NCI-H446 (cell line): Measurements from ENCODE around the gene CBFA2T2.

Experiments
- DNase-seq, 2 experiments: peaks; one replicate each; lab custom pipeline; 2025; lab: John Stamatoyannopoulos, UW

The CBFA2T2 gene

DNA sequence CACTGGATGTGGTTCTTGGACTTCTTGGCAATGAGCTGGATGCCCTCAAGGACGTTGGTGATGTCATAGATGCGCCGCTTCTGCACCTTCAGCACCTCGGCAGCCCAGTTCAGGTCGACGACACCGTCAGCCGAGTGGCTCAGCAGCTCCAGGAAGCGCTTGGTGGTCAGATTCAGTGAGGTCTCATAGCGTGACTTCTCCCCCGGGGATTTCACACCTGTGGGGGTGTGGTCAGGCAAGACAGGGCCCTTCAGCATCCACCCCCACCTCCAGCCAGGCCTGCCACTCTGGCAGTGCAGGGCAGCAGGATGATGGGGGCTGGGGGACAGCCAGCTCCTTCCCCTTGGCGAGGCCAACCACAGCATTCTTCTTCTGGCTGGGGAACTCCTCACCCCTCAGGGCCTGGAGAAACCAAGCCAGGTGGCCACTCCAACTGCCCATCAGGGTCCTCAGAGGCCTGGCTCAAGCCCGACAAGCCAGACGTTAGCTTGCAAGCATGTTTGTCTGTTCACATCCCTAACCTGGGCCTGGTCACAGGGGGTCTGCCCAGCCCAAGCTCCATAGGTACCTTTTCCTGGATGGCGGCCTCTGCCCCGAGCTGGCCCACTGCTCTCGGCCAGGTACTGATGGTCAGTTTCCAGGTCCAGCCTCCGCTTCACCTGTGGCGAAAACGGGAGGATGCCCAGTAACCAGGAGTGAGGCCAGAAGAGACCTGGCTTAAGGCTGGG, 190.0 kb downstream of the CBFA2T2 start:
- DNase-seq: no peak

DNA sequence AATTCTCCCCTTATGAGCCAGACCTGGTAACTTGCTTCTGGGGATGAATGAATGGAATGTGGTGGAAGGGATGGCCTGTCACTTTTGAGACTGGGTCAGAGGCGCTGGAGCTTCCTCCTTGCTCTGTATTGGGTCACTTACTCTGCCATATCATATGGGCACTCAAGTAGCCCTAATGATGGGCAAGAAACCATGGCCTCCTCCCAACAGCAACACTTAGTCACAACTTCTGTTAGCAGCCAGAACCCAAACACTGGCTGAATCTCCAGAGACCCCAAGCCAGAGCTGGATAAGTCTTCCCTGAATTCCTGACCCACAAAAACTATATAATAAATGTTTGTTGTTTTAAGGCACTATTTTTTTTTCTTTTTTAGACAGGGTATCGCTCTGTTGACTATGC, 190.8 kb downstream of the CBFA2T2 start:
- no peak for DNase-seq

DNA sequence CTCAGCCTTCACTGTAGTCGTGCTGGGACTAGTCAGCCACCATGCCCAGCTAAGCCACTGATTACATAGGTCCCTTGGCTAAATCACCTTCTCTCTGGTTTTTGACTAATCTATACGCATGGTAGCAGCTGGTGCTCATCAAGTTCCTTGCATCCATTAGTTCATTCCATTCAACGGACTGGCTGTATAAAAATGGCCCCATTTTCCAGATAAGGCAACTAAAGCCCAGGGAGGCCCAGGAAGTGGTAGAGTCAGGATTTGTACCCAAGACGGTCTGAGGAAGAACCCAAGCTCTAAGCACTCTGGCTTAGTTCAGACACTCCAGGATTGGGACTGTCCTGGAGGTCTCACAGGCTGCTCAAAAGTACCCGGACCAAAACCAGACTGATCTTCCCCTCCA, 191.4 kb downstream of the CBFA2T2 start:
- no peak for DNase-seq

DNA sequence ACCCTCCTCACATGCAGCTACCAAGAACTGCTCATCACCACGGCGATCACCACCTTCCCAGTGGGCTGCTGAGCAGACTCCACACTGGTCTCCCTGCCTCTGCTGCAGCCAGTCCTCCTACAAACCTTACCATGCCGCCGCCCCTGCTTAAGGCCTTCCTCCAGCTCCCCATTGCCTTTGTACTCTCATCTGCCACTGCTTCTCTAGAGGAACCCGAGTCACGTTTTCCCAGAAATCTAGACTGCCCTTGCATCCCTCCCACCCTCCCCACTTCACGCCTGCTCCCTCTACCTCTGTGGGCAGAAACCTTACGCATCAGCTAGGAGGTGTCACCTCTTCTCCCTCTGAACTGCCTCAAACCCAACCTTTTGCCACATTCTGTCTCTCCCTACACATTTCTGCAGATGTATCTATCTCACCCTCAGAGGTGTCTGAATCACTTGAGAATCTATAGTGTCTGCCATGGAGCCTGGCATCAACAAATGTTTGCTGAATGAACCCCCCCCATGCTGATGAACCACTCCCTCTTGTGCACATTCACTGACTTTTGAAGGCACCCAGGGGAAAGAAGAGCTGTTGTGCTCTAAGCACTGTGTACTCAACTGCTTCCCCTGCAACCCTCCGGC, 191.9 kb downstream of the CBFA2T2 start:
- no peak for DNase-seq

DNA sequence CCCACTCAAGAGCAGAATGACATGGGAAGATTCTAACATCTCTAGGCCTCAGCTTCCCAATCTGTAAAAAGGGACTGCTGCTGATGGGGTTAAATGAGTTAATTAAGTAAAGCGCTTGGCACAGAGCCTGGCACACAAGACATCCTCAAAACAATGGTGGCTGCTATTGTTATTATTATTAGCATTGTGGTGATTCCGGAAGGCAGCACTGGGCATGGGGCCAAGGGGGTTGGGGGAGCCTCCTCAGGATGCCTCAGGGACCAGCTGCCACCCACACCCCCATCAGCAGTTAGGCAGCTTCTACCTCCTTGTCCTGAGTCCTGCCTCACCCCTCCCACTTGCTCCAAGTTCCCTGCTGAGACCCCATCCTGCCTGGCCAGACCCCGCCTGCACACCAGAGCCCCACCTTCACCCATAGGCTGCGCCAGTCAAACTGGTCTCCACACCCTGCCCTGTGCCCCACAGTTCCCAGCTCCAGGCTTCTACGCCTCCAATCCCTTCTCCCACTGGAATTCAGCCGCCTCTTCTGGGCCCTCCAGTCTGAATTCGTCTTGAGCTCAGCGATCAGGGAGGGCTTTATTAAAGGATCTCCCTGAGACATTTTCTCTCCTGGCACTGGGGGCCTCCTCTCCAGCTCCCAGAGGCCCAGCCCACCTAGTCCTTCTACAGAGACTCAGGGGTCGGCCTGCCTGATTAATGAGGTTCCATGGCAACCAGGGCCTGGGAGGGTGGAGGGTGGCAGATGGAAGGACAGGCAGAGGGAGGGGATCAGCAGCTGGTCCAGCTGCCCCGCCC, 194.8 kb downstream of the CBFA2T2 start:
- DNase-seq: peak; percentile 50 to 70

DNA sequence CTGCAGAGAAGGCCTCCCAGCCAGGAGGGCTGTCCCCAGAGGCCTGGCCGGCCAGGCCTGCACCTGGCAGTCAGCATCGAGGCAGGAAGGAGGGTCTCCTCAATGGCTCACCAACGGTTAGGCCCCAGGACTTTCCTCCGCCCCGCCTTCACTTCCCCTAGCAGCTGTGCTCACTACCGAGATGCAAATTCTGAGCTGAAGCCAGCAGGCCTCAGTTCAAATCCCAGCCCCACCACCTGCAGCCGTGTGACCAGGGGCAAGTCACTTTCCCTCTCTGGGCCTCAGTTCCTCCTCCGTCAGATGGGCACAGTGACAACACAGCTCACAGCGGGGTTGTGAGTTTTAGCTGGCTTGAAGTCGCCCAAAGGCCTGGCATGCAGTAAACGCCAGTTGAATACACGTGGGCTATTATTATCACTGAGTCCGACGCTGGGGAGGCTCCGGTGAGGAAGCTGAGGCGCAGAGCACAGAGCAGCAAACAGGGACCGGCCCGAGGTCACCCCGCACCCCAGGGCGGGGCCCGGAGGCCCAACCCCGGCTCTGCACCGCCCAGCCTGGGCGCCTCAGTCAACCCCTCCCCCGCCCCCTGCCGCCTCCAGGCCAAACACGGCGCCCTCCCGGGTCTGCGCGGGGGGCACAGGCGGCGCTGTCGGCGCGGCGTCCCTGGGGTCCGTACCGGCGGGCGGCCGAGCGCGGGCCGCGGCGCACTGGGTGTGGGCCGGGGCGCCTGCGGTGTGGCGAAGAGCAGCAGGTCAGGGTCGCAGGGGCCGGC, 195.6 kb downstream of the CBFA2T2 start:
- peak; percentile 20 to 82 for DNase-seq

DNA sequence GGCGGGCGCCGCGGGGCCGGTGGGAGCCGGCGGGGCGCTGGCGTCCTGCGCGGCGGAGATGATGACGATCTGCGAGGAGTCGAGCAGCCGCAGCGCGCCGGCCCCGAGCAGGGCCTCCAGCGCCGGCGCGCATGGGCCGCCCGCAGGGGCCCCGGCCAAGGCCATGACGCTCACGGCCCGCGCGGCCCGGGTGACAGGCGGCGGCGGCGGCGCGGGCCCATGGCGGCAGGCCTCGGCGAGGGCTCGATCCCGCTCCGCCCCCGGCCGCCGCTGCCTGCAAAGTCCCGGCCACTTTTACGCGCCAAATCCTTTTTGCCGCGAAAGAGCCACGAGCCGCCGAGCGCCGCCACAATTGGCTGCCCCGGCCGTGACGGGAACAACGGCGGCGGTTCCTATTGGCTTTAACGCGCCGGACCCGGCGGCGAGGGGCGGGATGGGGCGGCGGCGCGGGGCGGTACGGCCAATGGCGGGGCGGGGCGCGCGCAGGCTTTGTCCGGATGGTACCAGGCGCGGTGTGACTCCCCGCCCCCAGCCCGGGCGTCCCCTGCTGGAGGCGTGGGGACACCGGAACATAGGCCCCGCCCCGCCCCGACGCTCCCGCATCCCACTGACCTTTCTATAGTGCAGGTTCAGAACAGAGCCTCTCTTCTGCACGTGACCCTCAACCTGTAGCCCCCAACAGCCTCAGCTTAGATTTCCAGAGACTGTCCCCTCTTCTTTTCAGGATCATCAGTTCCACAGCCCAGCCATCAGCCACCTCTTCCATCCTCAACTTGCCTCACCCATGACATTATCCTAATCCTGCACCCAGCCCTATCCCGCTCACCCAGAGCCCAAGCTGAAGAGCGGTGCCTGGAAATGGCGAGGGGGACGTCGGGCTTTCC, 196.4 kb downstream of the CBFA2T2 start, which contains the start of gene E2F1:
TSS of gene E2F1 (minus strand) at position 286 of the 884 bp plus-strand sequence. CDS start at position 165, 121 bp downstream.
- DNase-seq: peak; percentile 92 to 98

DNA sequence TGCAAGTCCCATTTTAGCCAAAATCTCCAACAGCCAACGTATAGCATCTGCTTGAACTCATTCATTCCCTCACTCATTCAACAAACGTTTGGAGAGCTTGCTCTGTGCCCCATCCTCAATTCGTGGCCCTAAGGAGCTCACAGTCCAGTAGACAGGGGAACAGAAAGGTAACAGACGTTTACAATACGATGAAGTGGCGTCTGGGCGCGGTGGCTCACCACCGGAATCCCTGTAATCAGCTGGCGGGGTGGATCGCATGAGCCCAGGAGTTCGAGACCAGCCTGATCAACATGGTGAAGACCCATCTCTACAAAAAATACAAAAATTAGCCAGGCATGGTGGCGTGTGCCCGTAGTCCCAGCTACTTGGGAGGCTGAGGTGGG, 197.1 kb downstream of the CBFA2T2 start:
- no peak for DNase-seq

DNA sequence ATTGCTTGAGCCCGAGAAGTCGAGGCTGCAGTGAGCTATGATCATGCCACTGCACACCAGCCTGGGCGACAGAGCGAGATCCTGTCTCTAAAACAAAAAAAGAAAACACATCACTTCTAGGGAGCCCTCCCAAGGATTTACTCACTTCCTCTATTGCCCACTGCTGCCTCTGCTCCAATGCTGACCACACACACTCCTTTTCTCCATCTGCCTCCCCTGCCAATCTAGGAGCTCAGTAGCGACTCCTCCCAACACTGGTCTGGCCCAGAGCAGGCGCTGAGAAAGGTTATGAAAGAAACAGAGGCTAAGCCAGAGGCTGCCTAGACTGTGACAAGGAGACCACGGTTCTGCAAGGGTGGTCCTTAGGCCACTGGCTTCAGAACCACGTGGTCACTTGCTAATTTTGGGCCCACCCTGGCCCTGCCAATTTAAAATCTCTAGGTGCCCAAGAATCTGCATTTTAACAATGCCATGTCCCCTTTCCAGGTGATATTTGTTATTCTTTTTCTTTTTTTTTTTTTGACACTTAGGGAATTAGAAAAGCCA, 197.5 kb downstream of the CBFA2T2 start:
- no peak for DNase-seq

DNA sequence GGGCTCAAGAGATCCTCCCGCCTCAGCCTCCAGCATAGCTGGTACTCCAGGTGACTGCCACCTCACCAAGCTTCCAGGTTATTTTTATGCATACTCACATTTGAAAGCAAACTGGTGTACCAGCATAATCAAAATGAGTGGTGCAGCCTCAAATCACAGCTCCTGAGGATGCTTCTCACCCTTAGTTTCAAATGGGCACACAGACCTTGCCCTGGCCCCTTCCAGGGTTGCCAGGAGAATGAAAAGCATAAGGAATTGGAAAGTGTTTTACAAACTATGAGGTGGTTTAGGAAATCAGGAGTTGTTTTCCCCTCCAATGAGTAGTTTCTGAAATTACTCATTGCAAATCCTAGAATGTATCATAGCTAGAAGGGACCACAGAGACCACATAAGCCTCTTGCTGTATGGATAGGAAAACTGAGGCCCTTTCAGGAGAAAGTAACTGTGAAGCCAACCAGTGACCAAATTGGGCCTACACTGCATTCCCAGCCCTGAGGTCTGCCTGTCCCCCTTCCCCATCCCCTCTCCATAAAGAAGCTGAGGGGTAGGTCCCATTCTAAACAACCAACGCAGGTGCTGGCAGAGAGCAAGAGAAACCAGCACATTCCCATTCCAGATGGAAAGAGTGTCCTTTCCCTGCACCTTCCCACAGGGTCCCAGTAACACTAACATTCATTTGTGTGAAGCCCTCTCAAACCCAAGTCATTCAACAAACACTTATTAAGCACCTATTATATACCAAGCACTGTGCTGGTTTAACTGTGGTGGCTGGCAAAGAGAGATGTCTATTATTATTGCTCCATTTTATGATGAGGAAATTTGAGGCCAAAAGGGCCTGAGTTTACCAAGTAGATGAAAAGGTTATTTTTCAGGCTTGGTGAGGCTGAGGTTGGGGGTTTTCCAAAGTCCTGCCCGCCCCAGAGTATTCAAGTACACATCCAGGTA, 198.4 kb downstream of the CBFA2T2 start:
- DNase-seq: no peak

DNA sequence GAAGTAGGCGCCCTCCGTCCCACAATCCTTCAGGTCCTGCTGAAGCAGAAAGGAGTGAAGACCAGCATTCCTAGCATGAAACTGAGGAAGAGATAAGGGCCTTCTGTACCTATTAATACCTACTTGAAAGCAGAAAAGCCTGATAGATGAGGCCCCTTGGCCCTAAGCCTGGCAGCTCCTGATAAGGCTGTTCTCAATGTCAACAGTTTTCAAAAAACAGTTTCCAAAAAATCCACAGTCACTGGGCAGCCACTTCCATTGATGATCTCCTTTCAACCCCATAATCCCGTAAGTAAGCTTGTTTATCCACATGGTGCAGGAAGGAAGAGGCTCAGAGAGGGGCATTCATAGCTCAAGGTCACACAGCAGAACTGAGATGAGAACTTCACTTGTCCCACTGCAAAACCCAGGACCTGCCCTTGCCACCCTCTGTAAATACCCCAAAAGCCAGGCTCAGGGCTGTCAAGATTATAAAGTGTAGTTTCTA, 199.1 kb downstream of the CBFA2T2 start:
- DNase-seq: no peak

DNA sequence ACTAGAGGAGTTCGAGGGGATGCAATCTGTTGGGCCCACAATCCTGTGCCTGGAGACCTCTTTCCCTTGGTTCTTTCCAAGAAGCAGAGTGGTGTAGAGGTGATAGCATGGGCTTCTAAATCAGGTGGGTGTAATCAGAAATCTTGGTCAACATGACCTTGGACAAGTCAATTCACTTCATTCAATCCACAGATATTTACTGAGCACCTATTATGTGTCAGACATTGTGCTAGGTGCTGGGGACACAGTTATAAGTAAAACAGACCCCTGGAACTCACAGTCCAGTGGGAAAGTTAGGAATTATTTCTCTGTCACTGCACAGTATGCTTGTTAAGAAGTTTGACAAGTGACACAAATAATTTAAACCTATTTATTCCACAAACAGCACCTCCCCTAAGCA, 199.6 kb downstream of the CBFA2T2 start:
- DNase-seq: no peak

DNA sequence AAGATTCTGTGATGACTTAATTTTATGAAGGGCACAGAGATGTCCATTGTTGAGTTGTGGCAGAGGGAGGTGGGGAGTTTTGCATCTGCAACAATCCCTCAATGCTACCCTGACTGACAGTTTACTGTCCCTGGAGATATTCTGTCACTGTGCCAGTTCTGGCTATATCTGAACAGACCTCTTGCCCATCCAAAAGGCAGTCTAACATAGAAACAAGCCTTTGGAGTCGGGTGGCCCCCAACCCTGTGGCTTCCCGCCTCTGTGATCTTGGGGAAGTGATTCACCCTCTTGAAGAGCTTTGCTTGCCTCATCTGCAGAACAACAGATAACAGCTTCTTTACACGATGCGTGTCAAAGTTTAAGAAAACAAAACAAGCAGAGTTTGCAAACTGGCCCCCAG, 200.1 kb downstream of the CBFA2T2 start:
- peak in 1 of 2 experiments; percentile 29 for DNase-seq

DNA sequence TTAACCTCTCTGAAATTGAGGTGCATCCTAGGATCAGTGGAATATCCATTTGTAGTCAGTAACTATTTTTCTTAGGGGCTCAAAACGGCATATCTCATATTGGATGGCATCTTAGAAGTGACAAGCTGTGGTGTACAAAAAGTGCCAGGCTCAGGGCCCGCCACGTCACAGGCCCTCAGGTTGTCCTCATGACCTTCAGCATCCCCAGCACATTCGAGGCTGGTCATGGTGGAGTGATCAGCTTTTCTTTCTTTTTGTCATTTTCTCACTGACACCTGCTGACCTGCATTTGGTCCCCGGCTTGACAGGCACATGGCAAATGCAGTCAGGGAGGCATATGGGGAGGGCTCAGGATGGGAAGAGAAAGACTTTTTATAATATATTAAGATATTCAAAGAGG, 203.4 kb downstream of the CBFA2T2 start:
- no peak for DNase-seq

DNA sequence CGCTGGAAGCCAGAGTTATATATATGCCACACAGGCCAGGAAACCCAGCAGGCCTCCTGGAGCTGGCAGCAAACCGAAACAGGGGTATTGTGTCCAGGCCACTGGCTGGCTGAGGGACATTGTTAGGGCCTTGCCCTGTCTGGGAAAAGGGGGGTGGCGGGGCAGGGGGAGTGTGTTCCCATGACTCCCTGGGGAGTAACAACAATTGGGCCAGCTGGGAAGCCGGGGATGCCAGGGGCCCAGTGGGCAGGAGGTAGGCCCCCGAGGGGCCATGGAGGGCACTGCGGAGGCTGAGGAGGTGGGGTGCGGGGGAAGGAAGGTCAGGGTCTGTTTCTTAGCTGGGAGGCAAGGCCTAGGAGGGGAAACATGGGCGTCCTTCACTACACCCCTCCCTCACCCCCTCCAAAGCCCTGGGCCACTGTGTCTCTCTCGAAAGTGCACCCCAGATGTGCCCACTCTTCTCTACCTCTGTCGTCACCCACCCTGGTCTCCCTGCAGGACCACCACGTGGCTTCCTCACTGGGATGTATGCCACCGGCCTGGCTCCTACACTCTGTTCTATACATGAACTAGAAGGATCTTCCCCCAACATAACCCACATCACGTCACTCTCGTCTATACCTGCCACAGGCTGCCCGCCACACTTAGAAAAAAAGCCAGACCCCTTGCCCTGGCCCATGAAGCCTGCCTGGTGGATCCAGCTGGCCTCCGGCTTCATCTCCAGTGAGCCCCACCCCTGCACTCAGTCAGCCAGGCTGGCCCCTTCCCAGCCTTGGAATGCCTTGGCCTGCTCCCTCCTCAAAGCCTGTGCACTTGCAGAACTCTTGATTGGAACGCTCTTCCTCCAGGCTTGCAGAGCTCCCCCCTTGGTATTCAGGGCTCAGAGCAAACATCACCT, 204.1 kb downstream of the CBFA2T2 start:
- DNase-seq: peak; percentile 21 to 87

DNA sequence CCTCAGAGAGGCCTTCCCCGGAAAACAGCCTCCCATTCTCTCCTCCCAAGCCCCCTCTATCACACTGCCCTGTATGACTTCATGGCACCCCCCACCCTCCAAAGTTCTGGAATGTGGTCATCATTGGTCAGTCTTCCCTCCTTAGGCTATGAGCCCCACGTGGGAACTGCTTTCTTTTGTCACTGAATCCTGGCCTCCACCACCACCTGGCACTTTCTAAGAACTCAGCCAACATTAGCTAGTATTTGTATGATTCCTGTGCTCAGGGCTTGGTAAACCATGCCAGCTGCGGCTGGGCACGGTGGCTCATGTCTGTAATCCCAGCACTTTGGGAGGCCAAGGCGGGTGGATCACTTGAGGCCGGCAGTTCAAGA, 204.7 kb downstream of the CBFA2T2 start:
- peak; percentile 48 to 81 for DNase-seq

DNA sequence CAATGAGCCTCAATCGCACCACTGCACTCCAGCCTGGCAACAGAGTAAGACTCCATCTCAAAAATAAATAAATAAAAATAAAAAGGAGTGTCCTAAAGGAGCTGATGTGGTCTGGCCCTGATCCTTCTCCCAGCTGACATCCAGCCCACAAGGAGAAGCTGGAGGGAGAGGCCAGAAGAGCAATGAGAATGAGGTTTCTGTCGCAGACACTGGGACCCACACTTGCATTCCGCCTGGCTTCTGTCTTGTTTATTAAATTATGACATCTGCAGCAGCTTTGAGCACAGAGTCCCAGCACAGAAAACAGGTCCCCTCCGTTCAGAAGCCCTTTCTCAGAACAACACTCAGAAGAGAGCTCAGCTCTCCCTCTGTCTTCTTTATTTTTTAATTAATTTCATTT, 206.6 kb downstream of the CBFA2T2 start:
- no peak for DNase-seq

DNA sequence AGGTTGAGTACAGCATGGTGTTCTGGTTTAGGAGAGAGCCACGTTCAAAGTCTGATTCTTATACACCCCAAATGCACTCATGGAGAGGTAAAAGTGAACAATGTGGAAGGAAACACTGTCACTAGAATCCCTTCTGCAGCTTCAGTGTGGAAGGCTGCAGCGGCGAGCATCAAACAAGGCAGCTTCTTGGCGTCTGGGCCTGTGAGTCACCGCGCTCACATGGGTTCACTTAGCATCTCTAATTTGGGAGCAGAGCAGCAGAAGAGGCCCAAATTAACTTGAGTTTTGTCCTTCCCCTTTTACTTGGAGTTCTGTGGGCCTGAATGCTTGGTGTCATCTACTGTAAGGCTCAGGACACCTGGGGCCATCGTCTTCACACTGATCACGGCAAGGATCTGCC, 207.2 kb downstream of the CBFA2T2 start:
- peak; percentile 31 to 86 for DNase-seq
